Keratinocyte (primary cell): ENCODE results near the gene POLK. TPM values are rescaled to one million over a fixed set of nuclear protein-coding genes. Genes with fewer than 3 reads are reported as not detected.

Experiments used
- DNase-seq: peaks from one replicate; pipeline ENCODE4 v3.0.0-alpha.2; 2011; ENCODE audit warnings: low read depth, missing footprints, low spot score
- FAIRE-seq: peaks from 2 replicates; lab custom pipeline; 2011; peaks lifted over from hg19 to GRCh38; lab: Jason Lieb, UNC
- H2AFZ ChIP-seq: 2 replicates; pipeline ENCODE4 v1.6.0; 2012; ENCODE audit warnings: low read length, control low read depth, inconsistent platforms; ENCODE audit not compliant: control insufficient read depth
- H3K27ac ChIP-seq: 2 replicates; pipeline ENCODE4 v1.5.1; 2011; ENCODE audit warnings: low read length; ENCODE audit not compliant: control insufficient read depth, insufficient read depth
- H3K27me3 ChIP-seq: 3 replicates; pipeline ENCODE4 v1.6.0; 2011; ENCODE audit warnings: low read length; ENCODE audit not compliant: control insufficient read depth, insufficient read depth; ENCODE audit errors: extremely low read depth
- H3K36me3 ChIP-seq, 2 experiments: 2 replicates in 1 of 2; 3 replicates in 1 of 2; pipeline ENCODE4 v1.5.1; 2011; ENCODE audit warnings: low read length in 2 of 2, mild to moderate bottlenecking in 1 of 2; ENCODE audit not compliant: control insufficient read depth in 2 of 2, insufficient read depth in 2 of 2; ENCODE audit errors: extremely low read depth in 1 of 2
- H3K4me1 ChIP-seq: 3 replicates; pipeline ENCODE4 v1.5.1; 2011; ENCODE audit warnings: low read length; ENCODE audit not compliant: control insufficient read depth, insufficient read depth; ENCODE audit errors: extremely low read depth
- H3K4me2 ChIP-seq: 3 replicates; pipeline ENCODE4 v1.6.0; 2011; ENCODE audit warnings: low read depth, low read length; ENCODE audit not compliant: control insufficient read depth, insufficient read depth; ENCODE audit errors: extremely low read depth
- H3K4me3 ChIP-seq, 3 experiments: fragments of 200-600 bp in 1 of 3; sonication (generic) in 1 of 3; 2 replicates in 2 of 3; 3 replicates in 1 of 3; pipeline ENCODE4 v1.5.1; 2011 to 2016; ENCODE audit warnings: low read length in 3 of 3, mild to moderate bottlenecking in 3 of 3, control low read depth in 2 of 3, inconsistent platforms in 1 of 3, low read depth in 1 of 3, mixed read lengths in 1 of 3, mixed run types in 1 of 3, moderate library complexity in 1 of 3; ENCODE audit not compliant: control insufficient read depth in 2 of 3, insufficient read depth in 2 of 3; ENCODE audit errors: extremely low read depth in 1 of 3
- H3K79me2 ChIP-seq: 2 replicates; pipeline ENCODE4 v1.6.0; 2012; ENCODE audit warnings: low read length; ENCODE audit not compliant: control insufficient read depth, insufficient read depth
- H3K9ac ChIP-seq: 3 replicates; pipeline ENCODE4 v1.6.0; 2011; ENCODE audit warnings: low read length; ENCODE audit not compliant: control insufficient read depth, insufficient read depth; ENCODE audit errors: extremely low read depth
- H3K9me1 ChIP-seq: 3 replicates; pipeline ENCODE4 v1.6.0; 2011; ENCODE audit warnings: low read length; ENCODE audit not compliant: control insufficient read depth, insufficient read depth; ENCODE audit errors: extremely low read depth
- H3K9me3 ChIP-seq: 2 replicates; pipeline ENCODE4 v1.5.1; 2012; ENCODE audit warnings: low read depth, low read length; ENCODE audit not compliant: control insufficient read depth
- H4K20me1 ChIP-seq: 3 replicates; pipeline ENCODE4 v1.6.0; 2011; ENCODE audit warnings: low read length; ENCODE audit not compliant: control insufficient read depth, insufficient read depth; ENCODE audit errors: extremely low read depth
- CTCF ChIP-seq, 3 experiments: IDR thresholded peaks in 1 of 3; conservative IDR thresholded peaks in 1 of 3; optimal IDR thresholded peaks in 1 of 3; 2 replicates in 2 of 3; 3 replicates in 1 of 3; pipeline versions ENCODE3 to v1.5.1; 2011; ENCODE audit warnings: low read length in 3 of 3, mild to moderate bottlenecking in 3 of 3, moderate library complexity in 2 of 3, control low read depth in 1 of 3, inconsistent platforms in 1 of 3; ENCODE audit not compliant: insufficient read depth in 2 of 3; ENCODE audit errors: extremely low read depth in 1 of 3
- EZH2 ChIP-seq: IDR thresholded peaks from one replicate; pipeline ENCODE4 v1.6.1; 2012; ENCODE audit warnings: inconsistent platforms, mild to moderate bottlenecking, low read length, moderate library complexity
- dilution Hi-C: fragments of 300-500 bp; cut with MboI; formaldehyde crosslinking; loops from one replicate; pipeline ENCODE4 v1.7.0; 2020; ENCODE audit warnings: low sequenced_read_pairs; ENCODE audit not compliant: extremely low pct_ligation_motif_present
- polyA plus RNA-seq, 5 experiments: library from polyadenylated mRNA; depleted of rRNA in 3 of 5; stranded (reverse) in 3 of 5; stranded (forward) in 1 of 5; unstranded in 1 of 5; fragments of >200 nt; gene quantifications; 1 replicate in 1 of 5; 2 replicates in 3 of 5; 3 replicates in 1 of 5; pipeline versions ENCODE4 v1.2.1 to v1.2.3, GENCODE V29; 2011 to 2012; ENCODE audit warnings: missing spikeins in 2 of 5, low read depth in 1 of 5, low replicate concordance in 1 of 5

The POLK gene
- polyA plus RNA-seq, 1 donor (not counting 4 experiments of a cell fraction or from before 2014, with no cell fraction given): 25.8 TPM

GRCh38 chr5:75616371-75616881, 104.7 kb downstream of the POLK start:
- Histone ChIP-seq H3K9me1 (no peaks in the 10 kb centered on the region), H3K9me3 (no peaks in the 10 kb centered on the region), H3K9ac (no peak overlapping the region), H3K27ac (no peak overlapping the region), H3K79me2 (no peaks in the 10 kb centered on the region), H3K4me3 (no peak overlapping the region), H2AFZ (no peak overlapping the region), H3K4me2 (no peak overlapping the region), H3K27me3 (no peaks in the 10 kb centered on the region), H3K36me3 (no peaks in the 10 kb centered on the region), H4K20me1 (no peaks in the 10 kb centered on the region), H3K4me1 (peaks cover 38% of the 10 kb centered on the region)
- no peak for TF ChIP-seq EZH2
- TF ChIP-seq CTCF (optimal IDR thresholded peaks at IDR 0.05 in 1 of 3, IDR thresholded peaks at IDR 0.05 in 1 of 3, conservative IDR thresholded peaks at IDR 0.05 in 1 of 3; ENCODE audit: extremely low read depth in 1 of 3, insufficient read depth in 2 of 3, low read length in 3 of 3): no peak
- dilution Hi-C loops: no loop called here
- no peak for DNase-seq
- no peak for FAIRE-seq

GRCh38 chr5:75616971-75617621, 105.4 kb downstream of the POLK start:
- no peaks in the 10 kb centered on the region for H3K9me1 ChIP-seq
- no peak for DNase-seq
- H2AFZ ChIP-seq: no peak overlapping the region
- H3K36me3 ChIP-seq: no peaks in the 10 kb centered on the region
- dilution Hi-C loops: no loop called here
- no peaks in the 10 kb centered on the region for H3K27me3 ChIP-seq
- H3K4me3 ChIP-seq: no peak overlapping the region
- H4K20me1 ChIP-seq: no peaks in the 10 kb centered on the region
- TF ChIP-seq CTCF (optimal IDR thresholded peaks at IDR 0.05 in 1 of 3, IDR thresholded peaks at IDR 0.05 in 1 of 3, conservative IDR thresholded peaks at IDR 0.05 in 1 of 3; ENCODE audit: extremely low read depth in 1 of 3, insufficient read depth in 2 of 3, low read length in 3 of 3): no peak
- TF ChIP-seq EZH2: no peak
- no peak overlapping the region for H3K9ac ChIP-seq
- H3K9me3 ChIP-seq: no peaks in the 10 kb centered on the region
- FAIRE-seq: no peak
- no peaks in the 10 kb centered on the region for H3K79me2 ChIP-seq
- H3K27ac ChIP-seq: no peak overlapping the region
- H3K4me2 ChIP-seq: no peak overlapping the region
- H3K4me1 ChIP-seq: peaks cover 34% of the 10 kb centered on the region
